ENCODE data around the gene LAYN.
A peak's percentile ranks its signal among the peaks of the same experiment; 100 is the strongest.

Gene LAYN

GRCh38 chr11:111585371-111585770, 44.9 kb downstream of the LAYN start:
- Mint-ChIP-seq H3K27ac (no peak overlapping the region), H3K4me3 (no peak overlapping the region), H3K36me3 (ENCODE audit: low read depth) (no peaks in the 10 kb centered on the region), H3K4me1 (no peaks in the 10 kb centered on the region), H3K9me3 (peaks cover 13% of the 10 kb centered on the region), H3K27me3 (ENCODE audit: low read depth, poor library complexity) (no peaks in the 10 kb centered on the region)
- DNase-seq = no peak
- TF ChIP-seq, protein P1, sequence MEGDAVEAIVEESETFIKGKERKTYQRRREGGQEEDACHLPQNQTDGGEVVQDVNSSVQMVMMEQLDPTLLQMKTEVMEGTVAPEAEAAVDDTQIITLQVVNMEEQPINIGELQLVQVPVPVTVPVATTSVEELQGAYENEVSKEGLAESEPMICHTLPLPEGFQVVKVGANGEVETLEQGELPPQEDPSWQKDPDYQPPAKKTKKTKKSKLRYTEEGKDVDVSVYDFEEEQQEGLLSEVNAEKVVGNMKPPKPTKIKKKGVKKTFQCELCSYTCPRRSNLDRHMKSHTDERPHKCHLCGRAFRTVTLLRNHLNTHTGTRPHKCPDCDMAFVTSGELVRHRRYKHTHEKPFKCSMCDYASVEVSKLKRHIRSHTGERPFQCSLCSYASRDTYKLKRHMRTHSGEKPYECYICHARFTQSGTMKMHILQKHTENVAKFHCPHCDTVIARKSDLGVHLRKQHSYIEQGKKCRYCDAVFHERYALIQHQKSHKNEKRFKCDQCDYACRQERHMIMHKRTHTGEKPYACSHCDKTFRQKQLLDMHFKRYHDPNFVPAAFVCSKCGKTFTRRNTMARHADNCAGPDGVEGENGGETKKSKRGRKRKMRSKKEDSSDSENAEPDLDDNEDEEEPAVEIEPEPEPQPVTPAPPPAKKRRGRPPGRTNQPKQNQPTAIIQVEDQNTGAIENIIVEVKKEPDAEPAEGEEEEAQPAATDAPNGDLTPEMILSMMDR (IDR thresholded peaks at IDR 0.05) = no peak

DNA sequence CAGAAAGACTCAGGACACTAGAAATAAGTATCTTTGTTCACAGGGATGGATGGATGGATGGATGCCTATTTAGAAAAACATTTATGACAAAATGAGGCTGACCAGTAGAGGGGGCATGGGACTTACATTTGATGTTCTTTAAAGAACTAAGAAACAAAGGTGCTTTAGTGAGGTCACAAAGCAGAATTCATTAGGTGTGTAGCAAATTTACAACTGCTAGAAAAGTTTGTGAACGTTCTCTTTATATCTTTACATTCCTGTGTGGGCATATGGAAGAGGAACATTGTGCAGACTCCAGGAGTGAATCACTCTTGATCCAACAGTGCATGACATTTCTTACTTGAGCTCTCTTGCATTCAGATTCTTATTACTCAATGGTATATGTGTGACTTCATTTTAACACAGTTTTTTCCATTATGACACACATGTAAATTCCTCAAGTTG, 45.9 kb downstream of the LAYN start:
- H3K4me3 Mint-ChIP-seq = no peak overlapping the region
- H3K4me1 Mint-ChIP-seq = no peaks in the 10 kb centered on the region
- DNase-seq = no peak
- no peaks in the 10 kb centered on the region for H3K27me3 Mint-ChIP-seq (ENCODE audit: low read depth, poor library complexity)
- no peak overlapping the region for H3K27ac Mint-ChIP-seq
- TF ChIP-seq, protein P1 (IDR thresholded peaks at IDR 0.05) = peak; percentile 56
- peaks cover 13% of the 10 kb centered on the region for H3K9me3 Mint-ChIP-seq
- no peaks in the 10 kb centered on the region for H3K36me3 Mint-ChIP-seq (ENCODE audit: low read depth)

DNA sequence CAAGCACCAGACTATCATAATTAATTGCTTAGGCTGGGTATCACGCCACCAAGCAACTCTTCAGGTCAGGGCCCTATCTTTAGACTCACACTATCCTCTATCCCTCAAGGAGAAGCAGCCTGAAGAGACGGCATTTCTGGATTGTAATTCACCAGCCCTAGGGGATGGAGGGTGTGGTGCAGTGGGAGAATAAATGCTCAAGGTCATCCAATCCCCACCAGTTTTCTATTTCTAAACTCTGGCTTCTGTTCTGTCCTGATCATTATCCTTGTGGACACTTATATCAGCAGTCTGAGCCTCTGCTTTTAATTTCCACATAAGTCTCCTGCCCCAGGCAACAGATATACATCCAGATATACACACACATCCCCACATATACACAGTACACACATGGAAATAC, 48.6 kb downstream of the LAYN start:
- Mint-ChIP-seq H3K27me3 (ENCODE audit: low read depth, poor library complexity) (no peaks in the 10 kb centered on the region), H3K4me1 (no peaks in the 10 kb centered on the region), H3K36me3 (ENCODE audit: low read depth) (no peaks in the 10 kb centered on the region), H3K4me3 (no peak overlapping the region), H3K9me3 (peaks cover 13% of the 10 kb centered on the region), H3K27ac (no peak overlapping the region)
- no peak for DNase-seq
- TF ChIP-seq, protein P1 (IDR thresholded peaks at IDR 0.05) = no peak

GRCh38 chr11:111589886-111590499, 49.5 kb downstream of the LAYN start:
- TF ChIP-seq, protein P1 (IDR thresholded peaks at IDR 0.05) = no peak
- H3K4me3 Mint-ChIP-seq = no peak overlapping the region
- H3K27me3 Mint-ChIP-seq (ENCODE audit: low read depth, poor library complexity) = no peaks in the 10 kb centered on the region
- no peaks in the 10 kb centered on the region for H3K36me3 Mint-ChIP-seq (ENCODE audit: low read depth)
- DNase-seq = no peak
- no peaks in the 10 kb centered on the region for H3K4me1 Mint-ChIP-seq
- no peak overlapping the region for H3K27ac Mint-ChIP-seq
- H3K9me3 Mint-ChIP-seq = peaks cover 16% of the 10 kb centered on the region

DNA sequence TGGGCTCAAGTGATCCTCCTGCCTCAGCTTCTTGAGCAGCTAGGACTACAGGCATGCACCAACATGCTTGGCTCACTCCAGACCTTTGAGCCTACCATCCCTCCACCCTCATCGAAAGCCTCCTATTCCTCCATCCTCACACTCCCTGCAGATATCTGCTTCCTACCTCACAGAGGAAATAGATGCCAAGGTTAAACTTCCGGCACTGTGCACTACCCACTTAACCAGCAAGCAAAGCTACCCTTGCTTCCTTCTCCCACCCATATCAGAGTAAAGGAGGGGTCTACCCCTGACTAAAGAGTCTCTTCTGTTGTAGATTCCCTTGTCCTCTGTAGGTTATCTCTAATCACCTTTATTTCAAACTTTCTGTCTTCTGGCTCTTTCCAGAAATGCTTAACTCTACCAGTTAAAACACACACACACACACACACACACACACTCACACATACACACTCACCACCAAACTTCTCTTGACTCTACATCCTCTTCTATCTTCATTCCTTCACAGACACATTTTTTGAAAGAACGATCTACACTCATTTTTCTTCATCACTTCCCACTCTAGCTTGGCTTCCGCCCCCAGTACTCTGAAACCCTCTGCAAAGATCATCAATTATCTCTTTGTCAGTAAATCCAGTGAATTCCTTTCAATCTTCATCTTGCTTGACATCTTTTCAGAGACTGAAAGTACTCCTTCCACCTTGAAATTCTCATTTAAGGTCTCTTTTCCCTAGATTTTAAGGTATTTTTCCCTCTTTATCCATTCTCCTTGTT, 50.9 kb downstream of the LAYN start:
- no peak for DNase-seq
- Mint-ChIP-seq H3K4me3 (no peak overlapping the region), H3K27me3 (ENCODE audit: low read depth, poor library complexity) (no peaks in the 10 kb centered on the region), H3K4me1 (no peaks in the 10 kb centered on the region), H3K36me3 (ENCODE audit: low read depth) (no peaks in the 10 kb centered on the region), H3K9me3 (peaks cover 27% of the 10 kb centered on the region), H3K27ac (no peak overlapping the region)
- TF ChIP-seq, protein P1 (IDR thresholded peaks at IDR 0.05) = no peak

Data from nephron progenitor cell (in vitro differentiated cells).